MM.1S (cell line): ENCODE data around the gene ANKRD2.

Experiments used
- EZH2 ChIP-seq: fragments of 300-600 bp; sonication (generic); optimal IDR thresholded peaks from 2 replicates; pipeline ENCODE3; 2017; ENCODE audit warnings: low read depth, mild to moderate bottlenecking, antibody characterized with exemption, low read length, mixed read lengths
- EZH2phosphoT487 ChIP-seq: fragments of 300-600 bp; sonication (generic); IDR thresholded peaks from 2 replicates; pipeline ENCODE4 v1.6.1; 2018; ENCODE audit warnings: antibody characterized with exemption, low read length
- TF ChIP-seq, protein P1 (sequence below): fragments of 300-600 bp; sonication (generic); IDR thresholded peaks from 2 replicates; pipeline ENCODE4 v1.5.1; 2016; ENCODE audit warnings: antibody characterized with exemption, low read length, mixed read lengths

DNA sequence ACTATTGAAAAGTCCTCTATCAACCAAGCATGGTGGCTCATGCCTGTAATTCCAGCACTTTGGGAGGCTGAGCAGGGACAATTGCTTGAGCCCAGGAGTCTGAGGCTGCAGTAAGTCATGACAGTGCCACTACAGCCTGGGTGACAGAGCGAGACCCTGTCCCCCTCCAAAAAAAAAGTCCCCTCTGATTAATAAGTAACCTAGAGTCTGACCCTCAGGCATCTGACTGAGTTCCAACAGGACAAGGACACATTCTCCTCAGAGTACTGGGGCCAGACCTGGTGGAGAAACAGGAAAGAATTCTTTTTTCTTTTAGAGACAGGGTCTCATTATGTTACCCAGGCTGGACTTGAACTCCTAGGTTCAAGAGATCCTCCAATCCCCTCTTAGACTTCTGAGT, 50.7 kb downstream of the ANKRD2 start:
- TF ChIP-seq, protein P1, sequence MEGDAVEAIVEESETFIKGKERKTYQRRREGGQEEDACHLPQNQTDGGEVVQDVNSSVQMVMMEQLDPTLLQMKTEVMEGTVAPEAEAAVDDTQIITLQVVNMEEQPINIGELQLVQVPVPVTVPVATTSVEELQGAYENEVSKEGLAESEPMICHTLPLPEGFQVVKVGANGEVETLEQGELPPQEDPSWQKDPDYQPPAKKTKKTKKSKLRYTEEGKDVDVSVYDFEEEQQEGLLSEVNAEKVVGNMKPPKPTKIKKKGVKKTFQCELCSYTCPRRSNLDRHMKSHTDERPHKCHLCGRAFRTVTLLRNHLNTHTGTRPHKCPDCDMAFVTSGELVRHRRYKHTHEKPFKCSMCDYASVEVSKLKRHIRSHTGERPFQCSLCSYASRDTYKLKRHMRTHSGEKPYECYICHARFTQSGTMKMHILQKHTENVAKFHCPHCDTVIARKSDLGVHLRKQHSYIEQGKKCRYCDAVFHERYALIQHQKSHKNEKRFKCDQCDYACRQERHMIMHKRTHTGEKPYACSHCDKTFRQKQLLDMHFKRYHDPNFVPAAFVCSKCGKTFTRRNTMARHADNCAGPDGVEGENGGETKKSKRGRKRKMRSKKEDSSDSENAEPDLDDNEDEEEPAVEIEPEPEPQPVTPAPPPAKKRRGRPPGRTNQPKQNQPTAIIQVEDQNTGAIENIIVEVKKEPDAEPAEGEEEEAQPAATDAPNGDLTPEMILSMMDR, result no peak
- TF ChIP-seq EZH2 (no peak), EZH2phosphoT487 (no peak)
